B cell (primary cell): ENCODE results near the gene BICDL2. TPM values are rescaled to one million over a fixed set of nuclear protein-coding genes. Genes with fewer than 3 reads are reported as not detected.

ENCODE experiments used
- ATAC-seq: fragments of 200-7000 bp; cut with Tn5 transposase; one replicate; pipeline ENCODE4 v1.10.0; 2021; ENCODE audit warnings: low read depth, mild to moderate bottlenecking, moderate number of reproducible peaks, moderate library complexity
- CTCF ChIA-PET: fragments of 350-600 bp; sonication (Branson Sonifier 250); formaldehyde crosslinking; loops from one replicate; lab custom pipeline; 2021; ENCODE audit warnings: antibody characterized with exemption, inconsistent platforms; lab: Charles Lee
- POLR2A ChIA-PET: fragments of 350-600 bp; sonication (Branson Sonifier 250); formaldehyde crosslinking; loops from one replicate; lab custom pipeline; 2021; ENCODE audit warnings: antibody characterized with exemption; lab: Charles Lee
- DNase-seq: peaks from one replicate; pipeline ENCODE4 v3.0.0; 2013
- H2AFZ ChIP-seq: 2 replicates; pipeline ENCODE4 v1.6.1; 2012; ENCODE audit warnings: mild to moderate bottlenecking, low read depth, low read length; ENCODE audit not compliant: insufficient read depth, poor library complexity, severe bottlenecking
- H3K27ac ChIP-seq, 2 donors: 1 replicate in 1 of 2; 2 replicates in 1 of 2; pipeline ENCODE4 v1.5.1; 2012 to 2013; ENCODE audit warnings: low read length in 2 of 2, mild to moderate bottlenecking in 2 of 2, moderate library complexity in 1 of 2
- H3K27me3 ChIP-seq, 4 experiments: fragments of 200-600 bp in 1 of 4; sonication (generic) in 1 of 4; replicated peaks in 1 of 4; 1 replicate in 2 of 4; 2 replicates in 2 of 4; pipeline versions ENCODE4 v1.6.1 to v1.7.0; 2013 to 2016; ENCODE audit warnings: low read length in 3 of 4, mild to moderate bottlenecking in 2 of 4, mixed read lengths in 1 of 4, moderate library complexity in 1 of 4; ENCODE audit not compliant: insufficient read depth in 4 of 4, control insufficient read depth in 3 of 4; ENCODE audit errors: control extremely low read depth in 1 of 4
- H3K36me3 ChIP-seq, 2 experiments: replicated peaks in 1 of 2; 1 replicate in 1 of 2; 2 replicates in 1 of 2; pipeline versions ENCODE4 v1.6.1 to v1.7.1; 2013; ENCODE audit warnings: low read length in 1 of 2; ENCODE audit not compliant: insufficient read depth in 2 of 2, control insufficient read depth in 1 of 2; ENCODE audit errors: control extremely low read depth in 1 of 2, extremely low read depth in 1 of 2
- H3K4me1 ChIP-seq, 2 donors: fragments of 200-600 bp in 1 of 2; sonication (generic) in 1 of 2; 1 replicate in 1 of 2; 2 replicates in 1 of 2; pipeline versions ENCODE4 v1.5.1 to v1.6.1; 2013 to 2017; ENCODE audit warnings: low read length in 2 of 2; ENCODE audit not compliant: control insufficient read depth in 2 of 2, insufficient read depth in 2 of 2
- H3K4me2 ChIP-seq: replicated peaks from 2 replicates; pipeline ENCODE3; 2012; ENCODE audit warnings: mild to moderate bottlenecking, low read depth, low read length; ENCODE audit not compliant: poor library complexity, severe bottlenecking
- H3K4me3 ChIP-seq, 5 experiments: fragments of 200-600 bp in 1 of 5; sonication (generic) in 1 of 5; 1 replicate in 3 of 5; 2 replicates in 2 of 5; pipeline versions ENCODE4 v1.5.1 to v1.7.0; 2011 to 2016; ENCODE audit warnings: low read length in 4 of 5, mild to moderate bottlenecking in 4 of 5, low read depth in 2 of 5, control low read depth in 1 of 5, moderate library complexity in 1 of 5; ENCODE audit not compliant: insufficient read depth in 1 of 5; ENCODE audit errors: control extremely low read depth in 1 of 5, extremely low read depth in 1 of 5
- H3K79me2 ChIP-seq: fragments of 200-600 bp; sonication (generic); one replicate; pipeline ENCODE4 v1.6.0; 2016; ENCODE audit warnings: low read length; ENCODE audit not compliant: control insufficient read depth, insufficient read depth
- H3K9ac ChIP-seq: fragments of 200-600 bp; sonication (generic); 2 replicates; pipeline ENCODE4 v1.6.1; 2017; ENCODE audit warnings: mild to moderate bottlenecking, low read length, moderate library complexity
- H3K9me3 ChIP-seq, 3 donors: one replicate each; pipeline versions ENCODE4 v1.6.1 to v1.7.1; 2013; ENCODE audit warnings: low read length in 2 of 3; ENCODE audit not compliant: control insufficient read depth in 2 of 3, insufficient read depth in 1 of 3; ENCODE audit errors: control extremely low read depth in 1 of 3
- H4K20me1 ChIP-seq: 2 replicates; pipeline ENCODE4 v1.6.0; 2012; ENCODE audit warnings: mild to moderate bottlenecking, low read length; ENCODE audit not compliant: insufficient read depth, control insufficient read depth, poor library complexity, severe bottlenecking
- H3K27ac Mint-ChIP-seq: one replicate; pipeline ENCODE4 v1.8.0; 2021; ENCODE audit warnings: mixed read lengths
- H3K27me3 Mint-ChIP-seq: one replicate; pipeline ENCODE4 v1.8.0; 2021; ENCODE audit warnings: mixed read lengths
- H3K4me1 Mint-ChIP-seq: one replicate; pipeline ENCODE4 v1.8.0; 2021; ENCODE audit warnings: mixed read lengths
- H3K4me3 Mint-ChIP-seq: one replicate; pipeline ENCODE4 v1.8.0; 2021; ENCODE audit warnings: mixed read lengths
- H3K9me3 Mint-ChIP-seq: one replicate; pipeline ENCODE4 v1.8.0; 2022; ENCODE audit warnings: mixed read lengths; ENCODE audit not compliant: insufficient read depth
- CTCF ChIP-seq: fragments of 200-600 bp; IDR thresholded peaks from one replicate; pipeline ENCODE4 v1.8.0; 2022; ENCODE audit warnings: antibody characterized with exemption, mild to moderate bottlenecking
- EZH2 ChIP-seq: IDR thresholded peaks from 2 replicates; pipeline ENCODE4 v1.6.1; 2012; ENCODE audit warnings: borderline replicate concordance, low read depth, mild to moderate bottlenecking, moderate library complexity, low read length; ENCODE audit not compliant: insufficient read depth, poor library complexity, severe bottlenecking
- WGBS: methylation state at CpG from one replicate; pipeline ENCODE4 v1.1.5; 2013; ENCODE audit warnings: missing lambda C conversion rate; ENCODE audit not compliant: insufficient coverage; 5-methylcytosine and 5-hydroxymethylcytosine counted together
- intact Hi-C: fragments of 100-400 bp; cut with micrococcal nuclease; formaldehyde crosslinking; loops from one replicate; pipeline ENCODE4 v1.10.0; 2022
- polyA plus RNA-seq: library from polyadenylated mRNA; depleted of rRNA; stranded (reverse); fragments of >200 nt; gene quantifications from 2 replicates; pipeline ENCODE4 v1.2.3, GENCODE V29; 2012
- total RNA-seq, 2 donors: library from RNA; stranded (reverse); fragments of 120-200 nt in 1 of 2; gene quantifications; 1 replicate in 1 of 2; 2 replicates in 1 of 2; pipeline versions ENCODE4 v1.2.3 to v1.2.4, GENCODE V29; 2013 to 2022

The BICDL2 gene
- total and polyA plus RNA-seq, 2 donors (not counting 1 experiment from before 2014, with no cell fraction given): 0.20 TPM; not detected in 1

GRCh38 chr16:3007059-3007956, 29.4 kb downstream of the BICDL2 start:
- Mint-ChIP-seq H3K9me3 (no peaks in the 10 kb centered on the region), H3K27ac (no peak overlapping the region), H3K4me1 (peaks cover 26% of the 10 kb centered on the region), H3K27me3 (peaks cover 9% of the 10 kb centered on the region), H3K4me3 (peak overlapping the region; percentile 58)
- Histone ChIP-seq H3K27ac (no peak overlapping the region), H3K9ac (peak overlapping the region; percentile 32), H3K79me2 (no peaks in the 10 kb centered on the region), H4K20me1 (no peaks in the 10 kb centered on the region), H3K4me1 (peaks cover 25 to 32% of the 10 kb centered on the region in 2 donors), H3K27me3 (peaks cover 0 to 19% (median 9%) of the 10 kb centered on the region in 4 experiments), H3K4me2 (peak overlapping the region; percentile 76), H2AFZ (peak overlapping the region; percentile 58), H3K36me3 (no peaks in the 10 kb centered on the region), H3K4me3 (peak overlapping the region in 2 of 5 experiments; percentile 37 to 44), H3K9me3 (peaks cover 0 to 18% (median 0%) of the 10 kb centered on the region in 3 donors)
- ChIA-PET CTCF (interaction anchor here (0.9 to 9.6 kb wide), 5 partner anchors 16 to 122 kb away, joined by 3 to 213 read pairs (median 6); partner anchors contain the start of genes HCFC1R1 and THOC6), POLR2A (no interaction called here)
- no peak for TF ChIP-seq EZH2
- TF ChIP-seq CTCF: no peak
- WGBS: 43% methylated on average over 9 of the region's 13 CpGs
- ATAC-seq: no peak
- intact Hi-C loops: no loop called here
- no peak for DNase-seq
